GM12864 (cell line): ENCODE data around the gene PXYLP1.

Experiments used
- DNase-seq: peaks from one replicate; pipeline ENCODE4 v3.0.0-alpha.2; 2011; ENCODE audit warnings: low read depth
- H3K4me3 ChIP-seq: 2 replicates; pipeline ENCODE4 v1.5.1; 2011; ENCODE audit warnings: mild to moderate bottlenecking, low read depth, low read length, control low read depth
- TF ChIP-seq, protein P1 (sequence below): IDR thresholded peaks from 2 replicates; pipeline ENCODE4 v1.5.1; 2011; ENCODE audit warnings: low read depth, mild to moderate bottlenecking, moderate library complexity, low read length, control low read depth, inconsistent platforms; ENCODE audit errors: missing control alignments

PXYLP1 gene

DNA sequence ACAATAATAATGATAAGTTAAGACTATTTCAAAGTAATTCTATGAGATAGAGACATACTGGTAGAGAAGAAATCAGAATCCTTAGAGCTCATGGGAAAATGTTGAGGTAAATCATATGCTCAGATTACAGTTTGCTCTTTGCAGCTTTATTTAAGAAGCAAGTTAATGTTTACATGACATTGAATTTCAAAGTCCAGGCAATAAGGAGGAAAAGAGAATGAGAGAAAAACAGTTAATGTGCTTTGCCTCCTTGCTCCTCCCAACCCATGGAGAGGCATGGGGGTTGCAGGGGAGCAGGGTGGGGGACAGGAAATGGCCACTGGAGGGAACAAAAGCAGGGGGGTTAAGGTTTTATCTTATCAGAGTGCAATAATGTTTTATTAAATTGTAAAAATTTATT is 94.5 kb downstream of the PXYLP1 start:
- no peak overlapping the region for H3K4me3 ChIP-seq
- no peak for DNase-seq
- TF ChIP-seq, protein P1, sequence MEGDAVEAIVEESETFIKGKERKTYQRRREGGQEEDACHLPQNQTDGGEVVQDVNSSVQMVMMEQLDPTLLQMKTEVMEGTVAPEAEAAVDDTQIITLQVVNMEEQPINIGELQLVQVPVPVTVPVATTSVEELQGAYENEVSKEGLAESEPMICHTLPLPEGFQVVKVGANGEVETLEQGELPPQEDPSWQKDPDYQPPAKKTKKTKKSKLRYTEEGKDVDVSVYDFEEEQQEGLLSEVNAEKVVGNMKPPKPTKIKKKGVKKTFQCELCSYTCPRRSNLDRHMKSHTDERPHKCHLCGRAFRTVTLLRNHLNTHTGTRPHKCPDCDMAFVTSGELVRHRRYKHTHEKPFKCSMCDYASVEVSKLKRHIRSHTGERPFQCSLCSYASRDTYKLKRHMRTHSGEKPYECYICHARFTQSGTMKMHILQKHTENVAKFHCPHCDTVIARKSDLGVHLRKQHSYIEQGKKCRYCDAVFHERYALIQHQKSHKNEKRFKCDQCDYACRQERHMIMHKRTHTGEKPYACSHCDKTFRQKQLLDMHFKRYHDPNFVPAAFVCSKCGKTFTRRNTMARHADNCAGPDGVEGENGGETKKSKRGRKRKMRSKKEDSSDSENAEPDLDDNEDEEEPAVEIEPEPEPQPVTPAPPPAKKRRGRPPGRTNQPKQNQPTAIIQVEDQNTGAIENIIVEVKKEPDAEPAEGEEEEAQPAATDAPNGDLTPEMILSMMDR: no peak

DNA sequence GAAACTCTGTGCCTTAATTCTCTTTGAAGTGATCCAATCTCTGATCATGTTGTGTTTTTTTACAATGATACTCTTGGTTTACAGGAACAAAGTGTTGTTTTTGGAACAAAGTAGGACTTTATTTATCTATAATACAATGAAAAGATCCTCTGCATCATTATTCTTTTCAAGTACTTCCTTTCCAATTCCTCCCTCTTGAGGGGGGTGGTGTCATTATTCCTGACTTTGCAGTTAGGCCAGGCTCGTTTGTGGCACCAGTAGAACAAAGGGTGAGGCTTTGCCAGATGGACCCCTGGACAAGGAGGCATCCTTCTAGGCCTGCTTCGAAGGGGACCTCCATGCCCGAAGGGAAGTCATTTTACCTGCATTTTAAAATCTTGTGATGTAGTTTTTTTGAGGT is 95.0 kb downstream of the PXYLP1 start:
- TF ChIP-seq, protein P1: no peak
- DNase-seq: no peak
- H3K4me3 ChIP-seq: no peak overlapping the region

DNA sequence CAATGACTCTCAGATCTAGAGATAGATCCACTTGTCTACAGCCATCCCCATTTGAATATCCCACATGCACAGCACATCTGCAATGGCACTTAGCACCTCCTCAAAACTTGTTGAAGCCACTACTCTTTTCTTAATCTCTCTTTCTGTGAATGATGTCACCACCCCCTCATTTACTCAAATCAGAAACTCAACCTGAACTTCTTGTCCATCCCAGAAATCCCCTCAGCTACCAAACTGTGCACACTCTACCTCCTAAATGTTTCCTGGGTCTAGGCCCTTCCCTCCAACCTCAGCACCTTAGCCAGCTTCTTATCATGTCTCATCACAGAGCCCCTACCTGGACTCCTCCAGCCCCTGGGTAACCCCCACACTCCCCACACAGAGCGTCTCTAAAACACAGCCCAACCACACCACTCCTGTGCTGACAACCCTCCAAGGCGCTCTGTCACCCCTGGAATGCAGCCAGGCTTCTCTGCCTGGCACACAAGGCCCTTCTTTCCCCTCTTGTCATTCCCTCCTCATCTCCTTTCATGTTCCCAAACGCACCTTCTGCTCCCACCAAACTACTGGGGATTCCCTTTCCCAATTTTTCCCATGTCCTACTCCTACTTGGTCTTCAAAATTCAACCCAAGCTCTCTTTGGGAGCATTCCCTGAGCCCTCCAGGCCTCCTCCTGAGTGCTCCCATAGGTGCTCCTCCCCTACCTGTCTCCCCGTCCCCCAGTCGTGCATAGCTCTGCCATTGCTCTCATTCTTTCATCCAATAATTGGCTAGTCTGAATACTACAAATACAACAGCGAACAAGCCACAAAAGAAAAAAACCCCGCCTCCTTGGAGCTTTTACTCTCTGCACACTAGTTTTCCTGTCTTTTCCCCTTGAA is 96.9 kb downstream of the PXYLP1 start:
- no peak for DNase-seq
- TF ChIP-seq, protein P1: no peak
- H3K4me3 ChIP-seq: no peak overlapping the region

DNA sequence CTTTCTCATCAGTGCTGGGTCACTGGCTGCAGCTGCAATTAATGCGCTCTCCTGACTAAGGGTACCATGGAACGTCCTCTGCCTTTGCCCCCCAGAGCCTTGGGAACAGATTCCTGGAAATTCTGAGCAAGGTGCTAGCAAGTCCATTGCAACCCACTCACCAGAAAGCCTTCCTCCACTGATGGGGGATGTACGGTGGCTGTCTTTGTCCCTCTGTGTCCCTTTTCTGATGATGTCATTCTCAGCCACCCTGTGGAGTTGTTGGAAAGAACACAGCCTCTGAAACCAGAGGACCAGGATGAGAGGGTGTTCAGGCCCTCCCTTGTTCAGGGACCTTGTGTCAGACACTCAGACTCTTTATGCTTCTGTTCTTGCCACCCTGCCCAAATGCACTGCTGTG is 98.6 kb downstream of the PXYLP1 start:
- no peak overlapping the region for H3K4me3 ChIP-seq
- no peak for DNase-seq
- TF ChIP-seq, protein P1: no peak

DNA sequence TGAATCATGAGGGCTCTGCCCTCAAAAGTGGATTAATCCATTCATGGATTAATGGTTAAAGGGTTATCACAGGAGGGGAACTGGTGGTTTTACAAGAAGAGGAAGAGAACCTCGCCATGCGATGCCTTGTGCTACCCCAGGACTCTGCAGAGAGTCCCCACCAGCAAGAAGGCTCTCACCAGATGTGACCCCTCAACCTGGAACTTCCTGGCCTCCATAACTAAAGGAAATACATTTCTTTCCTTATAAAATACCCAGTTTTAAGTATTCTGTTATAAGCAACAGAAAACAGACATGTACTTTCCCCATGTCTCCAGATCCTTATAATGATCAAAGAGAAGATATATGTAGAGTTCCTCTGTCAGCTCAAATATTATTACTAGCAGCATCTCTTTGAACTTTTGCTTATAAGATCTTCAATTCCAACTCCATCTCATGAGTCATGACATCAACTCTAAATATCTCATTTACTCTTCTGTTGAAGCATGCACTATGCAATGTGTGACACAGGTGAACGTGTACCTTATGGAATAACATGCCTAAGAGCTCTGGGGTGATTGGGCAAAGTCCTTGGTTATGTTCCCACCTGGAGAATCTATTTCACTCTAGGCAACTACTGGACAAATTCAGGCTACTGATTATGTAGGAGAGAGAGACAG is 99.2 kb downstream of the PXYLP1 start:
- no peak for DNase-seq
- TF ChIP-seq, protein P1: no peak
- H3K4me3 ChIP-seq: no peak overlapping the region

DNA sequence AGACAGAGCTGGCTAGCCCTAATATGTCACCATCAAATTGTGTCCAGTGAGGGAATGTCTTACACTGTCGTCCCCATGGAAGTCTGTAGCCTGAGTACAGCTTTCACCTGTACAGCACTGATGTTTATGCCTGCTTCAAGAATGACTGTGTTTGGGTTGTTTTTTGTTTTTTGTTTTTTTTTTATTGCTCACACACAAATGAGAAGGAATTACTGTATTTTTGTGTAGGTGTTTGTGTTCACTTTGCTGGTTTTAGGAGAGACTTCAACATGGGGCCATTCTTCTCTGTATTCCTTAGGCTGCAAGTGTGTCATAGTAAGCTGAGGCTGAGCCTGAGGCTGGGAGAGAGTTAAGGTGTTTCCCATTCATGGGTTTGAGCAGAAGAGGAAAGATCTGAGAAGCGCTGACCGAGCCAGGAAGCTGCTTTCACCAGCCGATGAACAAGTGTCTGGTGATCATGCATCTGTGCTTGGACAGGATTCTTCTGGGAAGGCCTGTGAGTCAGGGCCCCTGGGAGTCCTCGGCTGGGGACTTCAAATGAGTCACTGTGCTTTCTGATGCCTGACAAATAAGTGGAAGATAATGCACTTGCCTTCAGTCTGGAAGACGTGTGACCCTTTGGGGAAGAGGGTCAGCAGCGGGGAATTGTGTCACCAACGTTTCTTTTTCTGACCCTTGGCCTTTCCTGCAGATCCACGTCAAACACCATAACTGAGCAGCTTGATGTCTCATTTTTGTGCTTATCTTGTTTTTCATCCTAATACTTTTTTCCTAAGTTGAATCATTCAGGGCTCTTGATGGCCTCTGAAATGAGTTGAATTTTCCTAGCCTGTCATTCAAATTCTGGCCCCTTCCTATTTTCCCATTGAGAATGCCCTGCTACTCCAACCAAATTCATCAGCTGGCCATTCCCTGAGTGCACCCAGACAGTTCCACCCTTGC is 100.0 kb downstream of the PXYLP1 start:
- TF ChIP-seq, protein P1: no peak
- H3K4me3 ChIP-seq: no peak overlapping the region
- DNase-seq: no peak
